ENCODE measurements around the gene RAB36.

GRCh38 chr22:23163665-23164064 lies 18.4 kb downstream of the RAB36 start:
- TF ChIP-seq CTCF (IDR thresholded peaks at IDR 0.05), result no peak
- no peak for TF ChIP-seq POLR2AphosphoS5 (IDR thresholded peaks at IDR 0.05)
